Prostate gland (tissue), 2 donors: ENCODE data around the gene PTRH1. TPM values are rescaled to one million over a fixed set of nuclear protein-coding genes. Genes with fewer than 3 reads are reported as not detected.

Experiments
- DNase-seq: peaks from one replicate; pipeline ENCODE4 v3.0.0-alpha.2; 2019; ENCODE audit warnings: low spot score
- H3K27ac ChIP-seq, 2 donors: fragments of 200-600 bp; sonication (generic); 2 replicates each; pipeline ENCODE4 v1.5.1; 2017 to 2019
- H3K27me3 ChIP-seq: fragments of 200-600 bp; sonication (generic); replicated peaks from 2 replicates; pipeline ENCODE4 v1.5.1; 2019; ENCODE audit not compliant: insufficient read depth
- H3K36me3 ChIP-seq, 2 donors: fragments of 200-600 bp; sonication (generic); 1 replicate in 1 of 2; 2 replicates in 1 of 2; pipeline versions ENCODE4 v1.5.1 to v1.8.1; 2017 to 2019
- H3K4me1 ChIP-seq: fragments of 200-600 bp; sonication (generic); replicated peaks from 2 replicates; pipeline ENCODE4 v1.5.1; 2019
- H3K4me3 ChIP-seq, 2 donors: fragments of 200-600 bp; sonication (generic); 2 replicates each; pipeline ENCODE4 v1.5.1; 2017 to 2019
- H3K9me3 ChIP-seq: fragments of 200-600 bp; sonication (generic); 2 replicates; pipeline ENCODE4 v1.5.1; 2017
- CTCF ChIP-seq, 4 experiments: fragments of 200-600 bp in 2 of 4; fragments of 450-650 bp in 2 of 4; sonication (generic) in 2 of 4; IDR thresholded peaks; 1 replicate in 3 of 4; 2 replicates in 1 of 4; pipeline ENCODE4 v1.5.1; 2016 to 2019; ENCODE audit warnings: antibody characterized with exemption in 4 of 4, mild to moderate bottlenecking in 2 of 4, moderate library complexity in 2 of 4
- POLR2A ChIP-seq: fragments of 450-650 bp; IDR thresholded peaks from one replicate; pipeline ENCODE4 v1.6.1; 2016; ENCODE audit warnings: antibody characterized with exemption, mild to moderate bottlenecking
- POLR2AphosphoS5 ChIP-seq: sonication (generic); formaldehyde crosslinking; IDR thresholded peaks from one replicate; pipeline ENCODE4 v1.6.1; 2017; ENCODE audit warnings: antibody characterized with exemption
- WGBS: methylation state at CpG from one replicate; pipeline ENCODE4 v1.1.5; 2018; 5-methylcytosine and 5-hydroxymethylcytosine counted together
- intact Hi-C: fragments of 100-400 bp; cut with DNase I; formaldehyde crosslinking; loops from one replicate; pipeline ENCODE4 v1.14.2; 2022
- total RNA-seq, 2 donors: library from RNA; depleted of rRNA; stranded (reverse); fragments of >200 nt; gene quantifications; one replicate each; pipeline ENCODE4 v1.1.0, GENCODE V29; 2016

The PTRH1 gene
- total RNA-seq, 2 donors from 2014 or later, result 25.4 to 28.6 TPM

DNA sequence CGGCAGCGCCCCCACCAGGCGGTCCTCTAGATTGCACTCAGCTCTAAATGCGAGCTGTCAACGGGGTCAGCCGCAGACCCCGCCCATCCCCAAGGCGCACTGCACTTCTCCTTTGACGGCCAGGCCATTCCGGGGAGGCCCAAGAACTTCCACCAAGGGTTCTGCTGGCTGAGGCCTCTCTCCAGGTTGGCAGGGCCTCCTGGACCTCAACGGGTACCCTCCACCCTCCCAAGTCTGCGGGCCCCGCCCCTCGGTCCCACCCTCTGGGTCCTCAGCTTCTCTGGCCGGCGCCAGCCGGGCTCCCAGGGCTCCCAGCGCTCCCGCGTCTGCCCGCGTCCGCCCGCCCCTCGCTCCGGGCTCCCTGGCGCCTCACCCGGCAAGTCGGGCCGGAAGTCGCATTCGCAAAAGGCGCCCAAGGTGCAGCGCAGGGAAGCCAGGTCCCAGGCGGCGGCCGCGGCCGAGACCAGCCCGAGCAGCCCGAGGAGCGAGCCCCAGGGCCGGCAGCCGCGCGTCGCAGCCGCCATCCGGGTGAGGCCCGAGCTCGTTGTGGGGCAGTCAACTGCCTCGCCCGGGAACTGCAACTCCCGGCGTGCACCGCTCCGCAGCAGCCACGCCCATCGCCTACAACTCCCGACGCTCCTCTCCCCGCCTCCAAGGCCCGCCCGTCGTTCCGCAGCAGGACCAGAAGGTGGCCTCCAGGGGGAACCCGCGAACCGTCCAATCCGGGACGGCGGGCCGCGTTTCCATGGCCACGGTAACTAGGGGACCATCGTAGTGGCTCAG is 19.5 kb upstream of the PTRH1 start, which contains the start of gene TOR2A:
TOR2A (minus strand) TSS at position 548 of the 783 bp plus-strand sequence; CDS start at position 524, 24 bp downstream.
- peak within 1 kb of the TSS; percentile 83 to 89 for H3K27ac ChIP-seq
- H3K9me3 ChIP-seq, result no peaks in the 10 kb centered on the region
- intact Hi-C loops, result loop anchor here (1.0 to 5.0 kb wide), 5 partner anchors 50 to 228 kb away; partner anchors contain the start of gene AK1
- TF ChIP-seq POLR2AphosphoS5 (peak; percentile 93), CTCF (IDR thresholded peaks at IDR 0.05) (peak; percentile 89 to 100 (median 98)), POLR2A (peak; percentile 90)
- peak within 1 kb of the TSS; percentile 45 to 55 for H3K4me3 ChIP-seq
- no peaks in the 10 kb centered on the region for H3K27me3 ChIP-seq
- H3K4me1 ChIP-seq, result no peaks in the 10 kb centered on the region
- peaks cover 0 to 11% of the 10 kb centered on the region in 2 donors for H3K36me3 ChIP-seq
- DNase-seq, result peak; percentile 96
- WGBS, result under 1% methylated on average over 53 of the region's 76 CpGs

DNA sequence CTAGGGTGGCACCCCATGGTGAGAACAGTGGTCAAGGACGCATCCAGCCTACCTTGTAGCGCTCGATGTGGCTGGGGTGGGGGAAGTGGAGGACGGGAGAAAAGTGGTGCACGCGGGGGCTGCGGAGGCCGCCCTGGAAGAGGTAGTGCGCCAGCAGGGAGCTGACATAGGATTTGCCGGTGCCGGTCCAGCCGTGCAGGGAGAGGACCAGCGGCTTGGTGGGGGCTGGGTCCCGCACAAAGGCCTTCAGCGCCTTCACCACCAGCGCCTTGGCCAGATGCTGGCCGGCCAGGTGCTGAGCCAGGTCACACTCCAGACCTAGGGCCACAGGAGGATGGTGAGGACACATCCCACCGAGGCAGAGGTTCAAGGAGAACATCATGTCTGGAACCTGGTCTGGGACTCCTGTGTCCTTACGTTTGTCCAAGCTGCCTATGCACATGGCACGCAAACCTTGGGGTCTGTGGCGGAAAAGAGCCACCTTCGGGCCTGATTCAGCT is 18.8 kb upstream of the PTRH1 start:
- no peak for TF ChIP-seq POLR2AphosphoS5
- no peak for TF ChIP-seq POLR2A
- no peak for TF ChIP-seq CTCF (IDR thresholded peaks at IDR 0.05)
- DNase-seq, result no peak
- intact Hi-C loops, result loop anchor here (2.0 to 5.0 kb wide), 3 partner anchors 143 to 227 kb away; no protein-coding TSS in a partner anchor
- Histone ChIP-seq H3K9me3 (no peaks in the 10 kb centered on the region), H3K36me3 (peaks cover 0 to 11% of the 10 kb centered on the region in 2 donors), H3K27me3 (no peaks in the 10 kb centered on the region), H3K27ac (peak overlapping the region; percentile 83 to 89), H3K4me3 (peak overlapping the region; percentile 45 to 55), H3K4me1 (no peaks in the 10 kb centered on the region)
- WGBS, result 41% methylated on average over 18 of the region's 22 CpGs

- intact Hi-C loops, result loop anchor here (2.0 to 5.0 kb wide), 3 partner anchors 143 to 226 kb away; no protein-coding TSS in a partner anchor
- WGBS, result 76% methylated on average over 2 of the region's 2 CpGs
- H3K4me3 ChIP-seq, result no peak overlapping the region
- no peak overlapping the region for H3K27ac ChIP-seq
- H3K36me3 ChIP-seq, result peaks cover 0 to 11% of the 10 kb centered on the region in 2 donors
- no peak for TF ChIP-seq POLR2AphosphoS5
- no peak for TF ChIP-seq POLR2A
- no peak for TF ChIP-seq CTCF (IDR thresholded peaks at IDR 0.05)
- H3K27me3 ChIP-seq, result no peaks in the 10 kb centered on the region
- no peaks in the 10 kb centered on the region for H3K9me3 ChIP-seq
- H3K4me1 ChIP-seq, result no peaks in the 10 kb centered on the region
- DNase-seq, result no peak
These were observed 18.2 kb upstream of the PTRH1 start for GRCh38 chr9:127733614-127734013.

DNA sequence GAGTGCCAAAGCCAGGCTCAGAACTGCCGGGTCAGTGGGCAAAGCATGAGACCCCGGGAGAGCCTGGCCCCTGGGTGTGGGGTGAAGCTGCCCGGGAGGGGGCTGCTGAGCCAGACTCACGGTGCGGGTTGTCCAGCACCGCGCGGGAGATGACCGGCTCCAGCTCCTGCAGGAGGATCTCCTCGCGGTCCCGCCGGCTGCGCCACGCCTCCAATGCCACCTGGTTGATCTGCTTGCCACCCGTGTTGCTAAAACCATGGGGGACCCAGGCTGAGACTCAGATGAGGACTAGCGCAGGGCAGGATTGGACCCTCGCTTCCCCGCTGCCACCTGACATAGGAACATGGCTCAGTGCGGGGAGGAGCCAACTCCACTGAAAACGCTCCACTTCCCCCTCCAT is 17.0 kb upstream of the PTRH1 start:
- no peak overlapping the region for H3K27ac ChIP-seq
- no peaks in the 10 kb centered on the region for H3K4me1 ChIP-seq
- H3K27me3 ChIP-seq, result no peaks in the 10 kb centered on the region
- peaks cover 0 to 11% of the 10 kb centered on the region in 2 donors for H3K36me3 ChIP-seq
- H3K4me3 ChIP-seq, result no peak overlapping the region
- 92% methylated on average over 19 of the region's 21 CpGs for WGBS
- TF ChIP-seq CTCF (IDR thresholded peaks at IDR 0.05), result no peak
- no peak for TF ChIP-seq POLR2AphosphoS5
- TF ChIP-seq POLR2A, result no peak
- intact Hi-C loops, result loop anchor here (5.0 kb wide), 1 partner anchor 225 kb away; no protein-coding TSS in a partner anchor
- DNase-seq, result no peak
- H3K9me3 ChIP-seq, result no peaks in the 10 kb centered on the region
